Hepatocyte (in vitro differentiated cells): ENCODE results near the gene NXPH1. TPM values are rescaled to one million over a fixed set of nuclear protein-coding genes. Genes with fewer than 3 reads are reported as not detected.

Experiments
- DNase-seq: peaks from one replicate; pipeline ENCODE4 v3.0.0-alpha.2; 2016; ENCODE audit warnings: low spot score
- H2AFZ ChIP-seq: fragments of 200-600 bp; sonication (generic); 2 replicates; pipeline ENCODE4 v1.6.0; 2016; ENCODE audit warnings: antibody characterized with exemption, mild to moderate bottlenecking
- H3K27ac ChIP-seq: fragments of 200-600 bp; sonication (generic); 2 replicates; pipeline ENCODE4 v1.5.1; 2016; ENCODE audit warnings: mild to moderate bottlenecking
- H3K27me3 ChIP-seq: fragments of 200-600 bp; sonication (generic); 2 replicates; pipeline ENCODE4 v1.6.1; 2016
- H3K36me3 ChIP-seq: fragments of 200-600 bp; sonication (generic); replicated peaks from 2 replicates; pipeline ENCODE4 v1.5.1; 2016; ENCODE audit warnings: low read depth; ENCODE audit not compliant: insufficient read depth
- H3K4me1 ChIP-seq: fragments of 200-600 bp; sonication (generic); 2 replicates; pipeline ENCODE4 v1.5.1; 2016; ENCODE audit warnings: mild to moderate bottlenecking, moderate library complexity; ENCODE audit not compliant: insufficient read depth
- H3K4me2 ChIP-seq: fragments of 200-600 bp; sonication (generic); 2 replicates; pipeline ENCODE4 v1.6.0; 2016
- H3K4me3 ChIP-seq: fragments of 200-600 bp; sonication (generic); 2 replicates; pipeline ENCODE4 v1.5.1; 2016; ENCODE audit warnings: mild to moderate bottlenecking
- H3K79me2 ChIP-seq: fragments of 200-600 bp; sonication (generic); 2 replicates; pipeline ENCODE4 v1.6.0; 2017; ENCODE audit warnings: mild to moderate bottlenecking
- H3K9me2 ChIP-seq: fragments of 200-600 bp; sonication (generic); replicated peaks from 2 replicates; pipeline ENCODE4 v1.6.0; 2017; ENCODE audit warnings: mild to moderate bottlenecking; ENCODE audit not compliant: insufficient read depth
- H3K9me3 ChIP-seq: fragments of 200-600 bp; sonication (generic); 2 replicates; pipeline ENCODE4 v1.5.1; 2016; ENCODE audit warnings: low read depth, mild to moderate bottlenecking
- H4K20me1 ChIP-seq: fragments of 200-600 bp; sonication (generic); 2 replicates; pipeline ENCODE4 v1.6.0; 2016; ENCODE audit warnings: mild to moderate bottlenecking; ENCODE audit not compliant: insufficient read depth, poor library complexity, severe bottlenecking
- EZH2 ChIP-seq: fragments of 200-600 bp; sonication (generic); IDR thresholded peaks from 2 replicates; pipeline ENCODE4 v1.6.1; 2016; ENCODE audit warnings: antibody characterized with exemption, mild to moderate bottlenecking, borderline replicate concordance
- EZH2phosphoT487 ChIP-seq: fragments of 200-600 bp; sonication (generic); IDR thresholded peaks from one replicate; pipeline ENCODE4 v1.6.1; 2018; ENCODE audit warnings: antibody characterized with exemption, mild to moderate bottlenecking, low read depth, moderate library complexity; ENCODE audit not compliant: unreplicated experiment, severe bottlenecking
- WGBS: methylation state at CpG from one replicate; pipeline ENCODE4 v1.1.6; 2016; ENCODE audit warnings: low lambda C conversion rate; ENCODE audit errors: missing lambda C conversion rate; 5-methylcytosine and 5-hydroxymethylcytosine counted together
- polyA plus RNA-seq: library from polyadenylated mRNA; unstranded; fragments of >200 nt; fragmentation: Nextera tagmentation; extraction: Ambion mirVana; gene quantifications from 2 replicates; pipeline ENCODE4 v1.2.1, GENCODE V29; 2016
- total RNA-seq: library from RNA; depleted of rRNA; stranded (reverse); fragments of >200 nt; gene quantifications from 2 replicates; pipeline ENCODE4 v1.2.3, GENCODE V29; 2014
- TF ChIP-seq, protein P1 (sequence below): fragments of 200-600 bp; sonication (generic); IDR thresholded peaks from 2 replicates; pipeline ENCODE4 v1.5.1; 2016; ENCODE audit warnings: antibody characterized with exemption, mild to moderate bottlenecking; ENCODE audit not compliant: poor library complexity

Gene NXPH1
- total and polyA plus RNA-seq, 2 experiments from 2014 or later = not detected

DNA sequence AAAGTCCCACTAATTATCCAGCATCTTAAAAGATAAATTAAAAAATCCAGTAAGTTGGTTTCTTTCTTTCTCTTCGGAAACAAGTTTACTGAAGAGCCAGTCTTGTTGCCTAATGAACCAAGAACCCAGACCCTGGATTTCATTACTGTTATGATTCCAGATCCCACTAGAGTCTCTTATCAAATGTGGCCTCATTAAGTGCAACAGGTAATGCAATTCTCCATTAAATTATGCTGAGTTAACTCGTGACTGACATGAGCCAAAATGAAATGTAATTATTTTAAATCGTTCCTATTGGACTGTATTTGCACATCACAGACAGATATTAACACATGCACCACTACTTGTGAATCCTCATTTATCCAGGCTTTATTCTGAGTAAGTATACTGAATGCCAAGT, 115.6 kb downstream of the NXPH1 start:
- Histone ChIP-seq H3K27ac (no peak overlapping the region), H3K9me3 (no peaks in the 10 kb centered on the region), H4K20me1 (no peaks in the 10 kb centered on the region), H2AFZ (no peak overlapping the region), H3K27me3 (no peaks in the 10 kb centered on the region), H3K9me2 (no peaks in the 10 kb centered on the region), H3K79me2 (no peaks in the 10 kb centered on the region), H3K4me2 (no peak overlapping the region), H3K36me3 (no peaks in the 10 kb centered on the region), H3K4me3 (no peak overlapping the region), H3K4me1 (no peaks in the 10 kb centered on the region)
- DNase-seq = no peak
- whole genome bisulfite sequencing = 78% methylated on average over 3 of the region's 3 CpGs
- TF ChIP-seq EZH2 (no peak), EZH2phosphoT487 (no peak)
- TF ChIP-seq, protein P1, sequence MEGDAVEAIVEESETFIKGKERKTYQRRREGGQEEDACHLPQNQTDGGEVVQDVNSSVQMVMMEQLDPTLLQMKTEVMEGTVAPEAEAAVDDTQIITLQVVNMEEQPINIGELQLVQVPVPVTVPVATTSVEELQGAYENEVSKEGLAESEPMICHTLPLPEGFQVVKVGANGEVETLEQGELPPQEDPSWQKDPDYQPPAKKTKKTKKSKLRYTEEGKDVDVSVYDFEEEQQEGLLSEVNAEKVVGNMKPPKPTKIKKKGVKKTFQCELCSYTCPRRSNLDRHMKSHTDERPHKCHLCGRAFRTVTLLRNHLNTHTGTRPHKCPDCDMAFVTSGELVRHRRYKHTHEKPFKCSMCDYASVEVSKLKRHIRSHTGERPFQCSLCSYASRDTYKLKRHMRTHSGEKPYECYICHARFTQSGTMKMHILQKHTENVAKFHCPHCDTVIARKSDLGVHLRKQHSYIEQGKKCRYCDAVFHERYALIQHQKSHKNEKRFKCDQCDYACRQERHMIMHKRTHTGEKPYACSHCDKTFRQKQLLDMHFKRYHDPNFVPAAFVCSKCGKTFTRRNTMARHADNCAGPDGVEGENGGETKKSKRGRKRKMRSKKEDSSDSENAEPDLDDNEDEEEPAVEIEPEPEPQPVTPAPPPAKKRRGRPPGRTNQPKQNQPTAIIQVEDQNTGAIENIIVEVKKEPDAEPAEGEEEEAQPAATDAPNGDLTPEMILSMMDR = no peak

DNA sequence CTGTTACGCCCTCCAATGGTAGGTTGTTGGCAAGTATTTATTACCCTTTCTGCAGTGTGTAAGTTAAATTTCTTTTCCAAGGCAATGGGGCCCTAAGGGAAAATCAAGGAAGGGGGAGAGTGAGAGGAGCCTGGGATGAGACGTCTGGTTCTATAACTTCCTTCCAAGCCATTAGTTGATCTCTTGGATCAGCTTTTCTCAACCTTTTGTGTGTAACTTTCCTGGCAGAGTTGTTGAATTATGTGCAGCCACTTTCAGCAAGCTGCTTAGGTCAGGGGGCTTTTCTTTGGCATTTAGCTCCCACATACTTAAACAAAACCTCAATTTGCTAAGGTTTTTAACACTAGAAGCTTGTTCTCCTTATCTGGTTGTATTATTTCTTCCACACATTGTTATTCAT, 127.1 kb downstream of the NXPH1 start:
- no peaks in the 10 kb centered on the region for H3K27me3 ChIP-seq
- no peak overlapping the region for H3K27ac ChIP-seq
- WGBS = 59% methylated on average over 2 of the region's 2 CpGs
- no peaks in the 10 kb centered on the region for H3K9me2 ChIP-seq
- no peaks in the 10 kb centered on the region for H3K36me3 ChIP-seq
- H3K9me3 ChIP-seq = no peaks in the 10 kb centered on the region
- H3K4me1 ChIP-seq = no peaks in the 10 kb centered on the region
- no peak for DNase-seq
- H3K79me2 ChIP-seq = no peaks in the 10 kb centered on the region
- H4K20me1 ChIP-seq = no peaks in the 10 kb centered on the region
- H3K4me2 ChIP-seq = no peak overlapping the region
- no peak overlapping the region for H3K4me3 ChIP-seq
- H2AFZ ChIP-seq = no peak overlapping the region
- TF ChIP-seq, protein P1 = no peak
- no peak for TF ChIP-seq EZH2phosphoT487
- TF ChIP-seq EZH2 = no peak

DNA sequence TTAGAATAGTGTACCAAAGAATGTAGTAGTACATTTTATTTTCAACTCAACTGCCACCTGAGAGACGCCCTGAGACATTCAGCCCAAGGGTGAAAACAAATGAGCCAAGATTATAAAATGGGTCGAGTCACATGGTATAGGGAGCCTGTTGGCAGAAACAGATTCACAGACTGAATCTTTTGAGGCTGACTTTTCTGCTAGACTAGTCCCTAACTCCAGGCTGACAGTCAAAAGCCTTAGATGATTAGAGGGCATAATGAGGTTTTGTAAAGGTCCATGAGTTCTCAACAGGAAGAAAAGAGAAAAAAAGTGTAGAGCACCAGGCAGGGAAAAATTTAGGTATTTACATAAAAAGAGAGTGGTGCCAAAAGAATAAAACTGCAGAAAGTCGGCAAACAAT, 128.0 kb downstream of the NXPH1 start:
- Histone ChIP-seq H3K4me2 (no peak overlapping the region), H3K9me3 (no peaks in the 10 kb centered on the region), H3K79me2 (no peaks in the 10 kb centered on the region), H3K36me3 (no peaks in the 10 kb centered on the region), H3K4me3 (no peak overlapping the region), H3K4me1 (no peaks in the 10 kb centered on the region), H2AFZ (no peak overlapping the region), H3K27ac (no peak overlapping the region), H3K27me3 (no peaks in the 10 kb centered on the region), H3K9me2 (no peaks in the 10 kb centered on the region), H4K20me1 (no peaks in the 10 kb centered on the region)
- 65% methylated on average over 3 of the region's 3 CpGs for WGBS
- no peak for DNase-seq
- TF ChIP-seq EZH2phosphoT487 = no peak
- TF ChIP-seq, protein P1 = no peak
- no peak for TF ChIP-seq EZH2

DNA sequence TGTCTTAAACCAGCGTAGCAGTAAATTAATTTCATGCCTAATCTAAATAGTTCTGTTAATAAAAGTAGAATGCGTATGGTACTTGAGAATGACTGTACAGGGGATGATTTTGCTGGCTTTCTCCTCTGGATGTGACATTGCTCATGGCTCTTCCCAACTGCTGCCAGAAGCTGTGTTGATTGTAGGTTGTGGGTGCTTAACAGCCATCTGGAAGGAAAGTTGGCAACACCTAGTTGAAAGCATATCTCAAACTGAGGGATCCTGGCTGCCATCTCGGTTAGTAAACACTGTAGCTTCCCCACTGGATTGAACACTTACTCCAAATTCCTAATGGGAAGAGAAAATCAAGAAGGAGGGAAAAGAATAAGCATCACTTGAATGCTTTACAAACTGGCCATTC, 130.9 kb downstream of the NXPH1 start:
- no peak overlapping the region for H2AFZ ChIP-seq
- DNase-seq = no peak
- H3K4me2 ChIP-seq = no peak overlapping the region
- no peak for TF ChIP-seq EZH2phosphoT487
- H3K27ac ChIP-seq = no peak overlapping the region
- no peak overlapping the region for H3K4me3 ChIP-seq
- no peaks in the 10 kb centered on the region for H3K4me1 ChIP-seq
- no peaks in the 10 kb centered on the region for H3K27me3 ChIP-seq
- H3K9me2 ChIP-seq = no peaks in the 10 kb centered on the region
- no peaks in the 10 kb centered on the region for H4K20me1 ChIP-seq
- no peaks in the 10 kb centered on the region for H3K36me3 ChIP-seq
- no peaks in the 10 kb centered on the region for H3K79me2 ChIP-seq
- no peaks in the 10 kb centered on the region for H3K9me3 ChIP-seq
- 91% methylated on average over 3 of the region's 3 CpGs for WGBS
